WTC11 (cell line): ENCODE data around the gene DDX10. TPM values are rescaled to one million over a fixed set of nuclear protein-coding genes. Genes with fewer than 3 reads are reported as not detected.

ENCODE experiments used
- ATAC-seq: fragments of 200-7000 bp; cut with Tn5 transposase; 2 replicates; pipeline ENCODE4 v1.10.0; 2021; ENCODE audit warnings: mild to moderate bottlenecking, moderate library complexity
- CTCF ChIA-PET: fragments of 300-600 bp; sonication (Branson Sonifier 250); formaldehyde crosslinking; loops from one replicate; lab custom pipeline; 2021; ENCODE audit warnings: antibody characterized with exemption; lab: Charles Lee
- POLR2A ChIA-PET: fragments of 350-600 bp; sonication (Branson Sonifier 250); formaldehyde crosslinking; loops from one replicate; lab custom pipeline; 2021; ENCODE audit warnings: antibody characterized with exemption; lab: Charles Lee
- DNase-seq: peaks from one replicate; pipeline ENCODE4 v3.0.0; 2021; ENCODE audit warnings: low spot score
- H3K27ac Mint-ChIP-seq: 2 replicates; pipeline ENCODE4 v1.8.0; 2021; ENCODE audit warnings: mixed read lengths
- H3K27me3 Mint-ChIP-seq: 2 replicates; pipeline ENCODE4 v1.8.0; 2021; ENCODE audit warnings: low read depth, mild to moderate bottlenecking, moderate library complexity, mixed read lengths
- H3K36me3 Mint-ChIP-seq: 2 replicates; pipeline ENCODE4 v1.8.0; 2021; ENCODE audit warnings: mixed read lengths
- H3K4me1 Mint-ChIP-seq: 2 replicates; pipeline ENCODE4 v1.8.0; 2022; ENCODE audit warnings: mixed read lengths
- H3K4me3 Mint-ChIP-seq: 2 replicates; pipeline ENCODE4 v1.8.0; 2021; ENCODE audit warnings: mild to moderate bottlenecking, moderate library complexity, mixed read lengths
- H3K9me3 Mint-ChIP-seq: 2 replicates; pipeline ENCODE4 v1.8.0; 2021; ENCODE audit warnings: mixed read lengths
- FOXK1 ChIP-seq: sonication (generic); formaldehyde crosslinking; IDR thresholded peaks from 2 replicates; pipeline ENCODE4 v1.8.0; 2022; ENCODE audit warnings: mild to moderate bottlenecking, moderate library complexity, missing genetic modification reagents
- HMGA2 ChIP-seq: fragments of 250-450 bp; sonication (Bioruptor Pico); IDR thresholded peaks from 2 replicates; pipeline ENCODE4 v1.4.0; 2021; ENCODE audit warnings: mild to moderate bottlenecking, moderate library complexity
- JUN ChIP-seq: sonication (generic); formaldehyde crosslinking; IDR thresholded peaks from 2 replicates; pipeline ENCODE4 v1.8.0; 2023; ENCODE audit warnings: mild to moderate bottlenecking, missing genetic modification reagents
- NR1H2 ChIP-seq: sonication (generic); formaldehyde crosslinking; IDR thresholded peaks from 2 replicates; pipeline ENCODE4 v1.9.0; 2021; ENCODE audit warnings: mild to moderate bottlenecking, moderate library complexity, missing genetic modification reagents
- ZNF121 ChIP-seq: sonication (generic); formaldehyde crosslinking; IDR thresholded peaks from 2 replicates; pipeline ENCODE4 v1.8.0; 2023; ENCODE audit warnings: missing genetic modification reagents
- ZNF232 ChIP-seq: sonication (generic); formaldehyde crosslinking; IDR thresholded peaks from 2 replicates; pipeline ENCODE4 v1.8.0; 2022; ENCODE audit warnings: mild to moderate bottlenecking, missing genetic modification reagents
- total RNA-seq: library from RNA; stranded (reverse); gene quantifications from 3 replicates; pipeline ENCODE4 v1.2.3, GENCODE V29; 2021
- TF ChIP-seq, protein P1 (sequence below): sonication (generic); formaldehyde crosslinking; IDR thresholded peaks from 2 replicates; pipeline ENCODE4 v1.8.0; 2022; ENCODE audit warnings: mild to moderate bottlenecking, missing genetic modification reagents
- TF ChIP-seq, protein P2 (sequence below): sonication (generic); formaldehyde crosslinking; IDR thresholded peaks from 2 replicates; pipeline ENCODE4 v1.8.1; 2023; ENCODE audit warnings: mild to moderate bottlenecking, missing genetic modification reagents, borderline replicate concordance
- TF ChIP-seq, protein P3 (sequence below): fragments of 200-600 bp; IDR thresholded peaks from 2 replicates; pipeline ENCODE4 v1.8.0; 2022; ENCODE audit warnings: antibody characterized with exemption
- TF ChIP-seq, protein P4 (sequence below): sonication (generic); formaldehyde crosslinking; IDR thresholded peaks from 2 replicates; pipeline ENCODE4 v1.8.1; 2023; ENCODE audit warnings: mild to moderate bottlenecking, missing genetic modification reagents
- TF ChIP-seq, protein P5 (sequence below): sonication (generic); formaldehyde crosslinking; conservative IDR thresholded peaks from 2 replicates; pipeline ENCODE4 v1.8.1; 2023; ENCODE audit warnings: mild to moderate bottlenecking, low read depth, missing genetic modification reagents, moderate library complexity

Gene DDX10
- total RNA-seq, 1 experiment from 2014 or later = 56.8 TPM

DNA sequence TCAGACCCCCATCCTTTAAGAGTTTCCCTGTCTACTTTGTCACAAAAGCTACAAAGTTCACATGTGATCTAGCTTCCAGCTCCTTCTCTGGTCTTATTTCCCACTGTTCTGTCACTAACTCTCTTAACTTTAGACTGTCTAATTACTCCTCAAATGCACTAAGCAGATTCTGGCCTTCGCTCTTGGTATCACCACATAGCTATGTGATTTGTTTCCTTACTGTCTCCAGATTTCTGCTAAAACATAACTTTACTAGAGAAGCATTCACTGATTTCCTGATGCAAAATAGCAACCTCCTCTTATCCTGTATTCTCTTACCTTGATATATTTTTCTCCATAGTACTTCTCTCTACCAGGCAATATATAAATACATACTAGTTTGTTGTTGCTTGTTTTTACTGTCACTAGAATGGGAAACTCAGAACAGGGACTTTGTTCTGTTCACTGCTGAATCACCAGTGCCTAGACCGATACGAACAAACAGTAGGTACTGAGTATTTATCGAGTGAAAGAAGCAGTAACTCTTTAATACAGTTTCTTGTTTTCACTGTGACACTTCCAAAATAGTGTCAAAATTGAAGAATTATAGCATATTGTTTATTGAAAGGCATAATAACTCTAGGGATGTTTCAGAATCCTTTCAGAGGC lies 205.6 kb downstream of the DDX10 start (continued):
- no peak for TF ChIP-seq ZNF121 (CRISPR knock-in tag)
- TF ChIP-seq, protein P1, sequence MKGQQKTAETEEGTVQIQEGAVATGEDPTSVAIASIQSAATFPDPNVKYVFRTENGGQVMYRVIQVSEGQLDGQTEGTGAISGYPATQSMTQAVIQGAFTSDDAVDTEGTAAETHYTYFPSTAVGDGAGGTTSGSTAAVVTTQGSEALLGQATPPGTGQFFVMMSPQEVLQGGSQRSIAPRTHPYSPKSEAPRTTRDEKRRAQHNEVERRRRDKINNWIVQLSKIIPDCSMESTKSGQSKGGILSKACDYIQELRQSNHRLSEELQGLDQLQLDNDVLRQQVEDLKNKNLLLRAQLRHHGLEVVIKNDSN = no peak
- no peak for TF ChIP-seq HMGA2
- no peak for TF ChIP-seq NR1H2
- TF ChIP-seq, protein P2, sequence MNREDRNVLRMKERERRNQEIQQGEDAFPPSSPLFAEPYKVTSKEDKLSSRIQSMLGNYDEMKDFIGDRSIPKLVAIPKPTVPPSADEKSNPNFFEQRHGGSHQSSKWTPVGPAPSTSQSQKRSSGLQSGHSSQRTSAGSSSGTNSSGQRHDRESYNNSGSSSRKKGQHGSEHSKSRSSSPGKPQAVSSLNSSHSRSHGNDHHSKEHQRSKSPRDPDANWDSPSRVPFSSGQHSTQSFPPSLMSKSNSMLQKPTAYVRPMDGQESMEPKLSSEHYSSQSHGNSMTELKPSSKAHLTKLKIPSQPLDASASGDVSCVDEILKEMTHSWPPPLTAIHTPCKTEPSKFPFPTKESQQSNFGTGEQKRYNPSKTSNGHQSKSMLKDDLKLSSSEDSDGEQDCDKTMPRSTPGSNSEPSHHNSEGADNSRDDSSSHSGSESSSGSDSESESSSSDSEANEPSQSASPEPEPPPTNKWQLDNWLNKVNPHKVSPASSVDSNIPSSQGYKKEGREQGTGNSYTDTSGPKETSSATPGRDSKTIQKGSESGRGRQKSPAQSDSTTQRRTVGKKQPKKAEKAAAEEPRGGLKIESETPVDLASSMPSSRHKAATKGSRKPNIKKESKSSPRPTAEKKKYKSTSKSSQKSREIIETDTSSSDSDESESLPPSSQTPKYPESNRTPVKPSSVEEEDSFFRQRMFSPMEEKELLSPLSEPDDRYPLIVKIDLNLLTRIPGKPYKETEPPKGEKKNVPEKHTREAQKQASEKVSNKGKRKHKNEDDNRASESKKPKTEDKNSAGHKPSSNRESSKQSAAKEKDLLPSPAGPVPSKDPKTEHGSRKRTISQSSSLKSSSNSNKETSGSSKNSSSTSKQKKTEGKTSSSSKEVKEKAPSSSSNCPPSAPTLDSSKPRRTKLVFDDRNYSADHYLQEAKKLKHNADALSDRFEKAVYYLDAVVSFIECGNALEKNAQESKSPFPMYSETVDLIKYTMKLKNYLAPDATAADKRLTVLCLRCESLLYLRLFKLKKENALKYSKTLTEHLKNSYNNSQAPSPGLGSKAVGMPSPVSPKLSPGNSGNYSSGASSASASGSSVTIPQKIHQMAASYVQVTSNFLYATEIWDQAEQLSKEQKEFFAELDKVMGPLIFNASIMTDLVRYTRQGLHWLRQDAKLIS (CRISPR knock-in tag) = no peak
- TF ChIP-seq FOXK1 (CRISPR knock-in tag) = no peak
- TF ChIP-seq, all 79 proteins: peak for 0

DNA sequence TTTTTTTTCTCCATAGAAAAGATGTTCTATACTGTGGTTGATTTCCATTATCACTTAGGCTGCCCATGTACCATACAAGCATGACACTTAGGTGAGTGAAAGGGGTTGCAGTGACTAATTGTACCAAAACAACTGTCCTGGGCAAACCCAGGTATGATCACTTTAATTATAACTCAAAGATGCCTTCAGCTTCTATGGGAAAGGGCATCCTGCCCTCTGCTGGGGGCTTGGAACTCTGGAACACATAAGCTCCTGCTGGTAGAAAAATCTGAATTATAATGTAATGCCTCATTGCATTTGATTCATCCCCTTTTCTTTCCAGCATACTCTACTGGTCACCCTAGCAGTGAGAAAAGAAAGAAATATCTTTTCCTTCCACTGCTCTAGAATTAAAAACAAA lies 206.3 kb downstream of the DDX10 start:
- POLR2A ChIA-PET = no interaction called here
- ATAC-seq = peak; percentile 83
- Mint-ChIP-seq H3K27me3 (no peaks in the 10 kb centered on the region), H3K4me3 (no peak overlapping the region), H3K36me3 (no peaks in the 10 kb centered on the region), H3K9me3 (no peaks in the 10 kb centered on the region), H3K4me1 (peaks cover 55% of the 10 kb centered on the region), H3K27ac (peak overlapping the region; percentile 67; the same call in 1 of the 2 replicates)
- peak; percentile 32 for DNase-seq
- TF ChIP-seq, protein P3, sequence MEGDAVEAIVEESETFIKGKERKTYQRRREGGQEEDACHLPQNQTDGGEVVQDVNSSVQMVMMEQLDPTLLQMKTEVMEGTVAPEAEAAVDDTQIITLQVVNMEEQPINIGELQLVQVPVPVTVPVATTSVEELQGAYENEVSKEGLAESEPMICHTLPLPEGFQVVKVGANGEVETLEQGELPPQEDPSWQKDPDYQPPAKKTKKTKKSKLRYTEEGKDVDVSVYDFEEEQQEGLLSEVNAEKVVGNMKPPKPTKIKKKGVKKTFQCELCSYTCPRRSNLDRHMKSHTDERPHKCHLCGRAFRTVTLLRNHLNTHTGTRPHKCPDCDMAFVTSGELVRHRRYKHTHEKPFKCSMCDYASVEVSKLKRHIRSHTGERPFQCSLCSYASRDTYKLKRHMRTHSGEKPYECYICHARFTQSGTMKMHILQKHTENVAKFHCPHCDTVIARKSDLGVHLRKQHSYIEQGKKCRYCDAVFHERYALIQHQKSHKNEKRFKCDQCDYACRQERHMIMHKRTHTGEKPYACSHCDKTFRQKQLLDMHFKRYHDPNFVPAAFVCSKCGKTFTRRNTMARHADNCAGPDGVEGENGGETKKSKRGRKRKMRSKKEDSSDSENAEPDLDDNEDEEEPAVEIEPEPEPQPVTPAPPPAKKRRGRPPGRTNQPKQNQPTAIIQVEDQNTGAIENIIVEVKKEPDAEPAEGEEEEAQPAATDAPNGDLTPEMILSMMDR = peak; percentile 39
- no peak for TF ChIP-seq JUN
- CTCF ChIA-PET = interaction anchor here (0.6 to 2.5 kb wide), 24 partner anchors 9 to 826 kb away, joined by 3 to 31 read pairs (median 5); partner anchors contain the start of gene DDX10

DNA sequence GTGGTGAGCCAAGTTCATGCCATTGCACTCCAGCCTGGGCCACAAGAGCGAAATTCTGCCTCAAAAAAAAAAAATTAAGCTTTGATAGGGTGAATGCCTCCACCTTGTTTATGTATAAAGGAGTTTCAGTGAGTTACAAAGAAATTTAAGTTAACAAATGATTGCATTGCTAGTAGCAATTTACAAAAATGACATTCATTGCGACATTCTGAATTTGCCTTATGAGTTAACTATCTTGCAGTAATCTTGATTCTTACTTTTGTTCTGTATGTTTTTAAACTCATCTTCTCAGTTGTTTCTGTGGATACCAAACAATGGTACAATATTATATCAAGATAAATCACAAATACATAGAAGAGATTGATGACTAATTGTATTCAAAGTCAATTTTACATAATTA lies 207.0 kb downstream of the DDX10 start:
- H3K27ac Mint-ChIP-seq = no peak overlapping the region
- no peak for DNase-seq
- no peaks in the 10 kb centered on the region for H3K27me3 Mint-ChIP-seq
- no peak for ATAC-seq
- ChIA-PET POLR2A (no interaction called here), CTCF (interaction anchor here (0.6 to 2.5 kb wide), 24 partner anchors 9 to 825 kb away, joined by 3 to 31 read pairs (median 5); partner anchors contain the start of gene DDX10)
- no peaks in the 10 kb centered on the region for H3K9me3 Mint-ChIP-seq
- TF ChIP-seq ZNF232 = no peak
- TF ChIP-seq, protein P4, sequence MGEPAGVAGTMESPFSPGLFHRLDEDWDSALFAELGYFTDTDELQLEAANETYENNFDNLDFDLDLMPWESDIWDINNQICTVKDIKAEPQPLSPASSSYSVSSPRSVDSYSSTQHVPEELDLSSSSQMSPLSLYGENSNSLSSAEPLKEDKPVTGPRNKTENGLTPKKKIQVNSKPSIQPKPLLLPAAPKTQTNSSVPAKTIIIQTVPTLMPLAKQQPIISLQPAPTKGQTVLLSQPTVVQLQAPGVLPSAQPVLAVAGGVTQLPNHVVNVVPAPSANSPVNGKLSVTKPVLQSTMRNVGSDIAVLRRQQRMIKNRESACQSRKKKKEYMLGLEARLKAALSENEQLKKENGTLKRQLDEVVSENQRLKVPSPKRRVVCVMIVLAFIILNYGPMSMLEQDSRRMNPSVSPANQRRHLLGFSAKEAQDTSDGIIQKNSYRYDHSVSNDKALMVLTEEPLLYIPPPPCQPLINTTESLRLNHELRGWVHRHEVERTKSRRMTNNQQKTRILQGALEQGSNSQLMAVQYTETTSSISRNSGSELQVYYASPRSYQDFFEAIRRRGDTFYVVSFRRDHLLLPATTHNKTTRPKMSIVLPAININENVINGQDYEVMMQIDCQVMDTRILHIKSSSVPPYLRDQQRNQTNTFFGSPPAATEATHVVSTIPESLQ (CRISPR knock-in tag) = no peak
- TF ChIP-seq, protein P5, sequence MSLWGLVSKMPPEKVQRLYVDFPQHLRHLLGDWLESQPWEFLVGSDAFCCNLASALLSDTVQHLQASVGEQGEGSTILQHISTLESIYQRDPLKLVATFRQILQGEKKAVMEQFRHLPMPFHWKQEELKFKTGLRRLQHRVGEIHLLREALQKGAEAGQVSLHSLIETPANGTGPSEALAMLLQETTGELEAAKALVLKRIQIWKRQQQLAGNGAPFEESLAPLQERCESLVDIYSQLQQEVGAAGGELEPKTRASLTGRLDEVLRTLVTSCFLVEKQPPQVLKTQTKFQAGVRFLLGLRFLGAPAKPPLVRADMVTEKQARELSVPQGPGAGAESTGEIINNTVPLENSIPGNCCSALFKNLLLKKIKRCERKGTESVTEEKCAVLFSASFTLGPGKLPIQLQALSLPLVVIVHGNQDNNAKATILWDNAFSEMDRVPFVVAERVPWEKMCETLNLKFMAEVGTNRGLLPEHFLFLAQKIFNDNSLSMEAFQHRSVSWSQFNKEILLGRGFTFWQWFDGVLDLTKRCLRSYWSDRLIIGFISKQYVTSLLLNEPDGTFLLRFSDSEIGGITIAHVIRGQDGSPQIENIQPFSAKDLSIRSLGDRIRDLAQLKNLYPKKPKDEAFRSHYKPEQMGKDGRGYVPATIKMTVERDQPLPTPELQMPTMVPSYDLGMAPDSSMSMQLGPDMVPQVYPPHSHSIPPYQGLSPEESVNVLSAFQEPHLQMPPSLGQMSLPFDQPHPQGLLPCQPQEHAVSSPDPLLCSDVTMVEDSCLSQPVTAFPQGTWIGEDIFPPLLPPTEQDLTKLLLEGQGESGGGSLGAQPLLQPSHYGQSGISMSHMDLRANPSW (CRISPR knock-in tag) = no peak
- H3K4me1 Mint-ChIP-seq = peaks cover 53% of the 10 kb centered on the region
- no peak overlapping the region for H3K4me3 Mint-ChIP-seq
- no peaks in the 10 kb centered on the region for H3K36me3 Mint-ChIP-seq
